Measurements from ENCODE around the gene NDP.

Gene NDP

GRCh38 chrX:43899878-43900815, 73.0 kb downstream of the NDP start:
- DNase-seq (ENCODE audit: low spot score): no peak
- in situ Hi-C loops (cut with MboI; ENCODE audit: low sequenced_read_pairs, unreplicated experiment): no loop called here
- no peak for TF ChIP-seq CTCF (IDR thresholded peaks at IDR 0.05; ENCODE audit: borderline replicate concordance, control extremely low read depth, extremely low read depth, insufficient read depth, missing control alignments)

All from GM13976 (cell line).